Right kidney (tissue), 1 donor: ENCODE data around the gene DISC1.
"Not testable (repeated sequence)": the region's sequence is repeated elsewhere in the genome, so short reads cannot be mapped to it uniquely, and the experiment has no call there.

ENCODE experiments used
- DNase-seq: peaks from one replicate; pipeline ENCODE4 v3.0.0-alpha.2; 2016

Gene DISC1

DNA sequence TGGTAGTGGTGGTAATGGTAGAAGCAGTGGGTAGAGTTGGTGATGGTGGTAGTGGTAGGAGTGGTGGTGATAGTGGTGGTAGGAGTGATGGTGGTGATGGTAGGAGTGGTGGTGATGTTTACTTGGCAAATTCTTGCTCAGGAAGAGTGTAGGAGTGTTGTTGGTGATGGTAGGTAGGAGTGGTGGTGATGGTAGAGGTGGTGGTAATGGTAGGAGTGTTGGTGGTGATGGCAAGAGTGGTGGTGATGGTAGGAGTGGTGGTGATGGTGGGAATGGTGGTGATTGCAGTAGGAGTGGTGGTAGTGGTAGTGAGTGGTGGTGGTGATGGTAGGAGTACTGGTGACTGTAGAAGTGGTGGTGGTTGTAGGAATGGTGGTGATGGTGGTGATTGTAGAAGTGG, 106.5 kb downstream of the DISC1 start:
- no peak for DNase-seq

DNA sequence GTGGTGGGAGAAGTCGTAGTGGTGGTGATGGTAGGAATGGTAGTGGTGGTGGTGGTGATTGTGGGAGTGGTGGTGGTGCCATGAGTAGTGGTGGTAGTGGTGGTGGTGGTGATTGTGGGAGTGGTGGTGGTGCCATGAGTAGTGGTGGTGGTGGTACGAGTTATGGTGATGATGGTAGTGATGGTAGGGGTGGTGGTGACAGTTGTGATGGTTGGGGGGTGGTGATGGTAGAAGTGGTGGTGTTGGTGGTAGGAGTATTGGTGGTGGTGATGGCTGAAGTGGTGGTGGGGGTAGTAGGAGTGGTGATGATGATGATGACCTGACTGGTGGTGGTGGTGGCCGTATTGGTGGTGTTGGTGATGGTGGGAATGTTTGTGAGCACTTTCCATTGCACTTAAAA, 107.1 kb downstream of the DISC1 start:
- no peak for DNase-seq

DNA sequence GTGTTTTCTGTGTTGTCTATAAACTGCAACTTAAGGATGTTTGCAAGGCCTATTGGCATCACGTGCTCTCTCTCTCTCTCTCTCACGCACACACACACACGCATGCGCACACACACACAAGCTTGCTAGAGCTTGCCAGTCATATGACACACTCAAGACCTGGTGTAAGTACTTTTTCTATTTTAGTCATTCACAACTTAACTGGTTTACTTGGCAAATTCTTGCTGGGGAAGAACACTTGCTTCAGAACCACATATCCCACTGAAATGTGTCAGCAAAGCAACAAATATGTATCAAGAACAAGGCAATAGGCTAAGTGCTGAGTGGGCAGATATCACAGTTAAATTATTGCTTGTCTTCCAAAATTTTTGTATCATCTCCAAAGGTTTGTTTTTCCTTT, 107.8 kb downstream of the DISC1 start:
- no peak for DNase-seq

- no peak for DNase-seq
These were observed 108.8 kb downstream of the DISC1 start for GRCh38 chr1:231735411-231735810.

DNA sequence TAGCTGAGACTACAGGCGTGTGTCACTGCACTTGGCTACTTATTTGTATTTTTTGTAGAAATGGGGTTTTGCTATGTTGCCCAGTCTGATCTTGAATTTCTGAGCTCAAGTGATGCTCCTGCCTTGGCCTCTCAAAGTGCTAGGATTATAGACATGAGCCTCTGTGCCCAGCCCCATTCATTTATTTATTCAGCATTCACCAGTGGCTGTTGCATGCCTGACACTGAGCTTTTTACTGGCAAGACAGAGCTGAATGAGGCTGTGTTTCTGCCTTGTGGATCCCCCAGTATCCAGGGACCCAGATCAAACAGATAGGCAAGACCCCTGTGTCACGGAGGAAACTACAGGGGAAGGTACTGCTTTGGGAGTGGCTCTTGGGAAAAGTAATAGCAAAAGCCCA, 109.4 kb downstream of the DISC1 start:
- no peak for DNase-seq

GRCh38 chr1:231736464-231736863, 109.9 kb downstream of the DISC1 start:
- no peak for DNase-seq

DNA sequence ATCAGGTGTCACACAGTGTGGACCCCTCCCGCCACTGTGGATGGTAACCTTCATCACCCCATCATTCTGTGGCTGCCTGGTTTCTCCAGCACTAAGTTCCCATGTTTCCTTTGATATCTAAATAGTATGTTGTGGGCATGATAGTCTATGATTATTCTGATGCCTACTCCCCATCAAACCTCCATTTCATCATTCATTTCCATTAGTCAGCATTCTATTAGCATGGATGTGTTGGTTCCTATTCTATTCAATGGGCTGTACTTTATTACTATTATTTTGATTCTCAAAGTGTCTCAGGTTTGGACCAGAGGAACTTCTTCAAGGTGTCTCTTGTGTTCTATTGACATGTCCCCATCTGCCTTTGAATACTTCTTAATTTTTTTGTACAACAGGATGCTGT, 112.0 kb downstream of the DISC1 start:
- no peak for DNase-seq

GRCh38 chr1:231743966-231744365, 117.4 kb downstream of the DISC1 start:
- no peak for DNase-seq

- DNase-seq = no peak
These were observed 122.3 kb downstream of the DISC1 start for GRCh38 chr1:231748760-231749415.

DNA sequence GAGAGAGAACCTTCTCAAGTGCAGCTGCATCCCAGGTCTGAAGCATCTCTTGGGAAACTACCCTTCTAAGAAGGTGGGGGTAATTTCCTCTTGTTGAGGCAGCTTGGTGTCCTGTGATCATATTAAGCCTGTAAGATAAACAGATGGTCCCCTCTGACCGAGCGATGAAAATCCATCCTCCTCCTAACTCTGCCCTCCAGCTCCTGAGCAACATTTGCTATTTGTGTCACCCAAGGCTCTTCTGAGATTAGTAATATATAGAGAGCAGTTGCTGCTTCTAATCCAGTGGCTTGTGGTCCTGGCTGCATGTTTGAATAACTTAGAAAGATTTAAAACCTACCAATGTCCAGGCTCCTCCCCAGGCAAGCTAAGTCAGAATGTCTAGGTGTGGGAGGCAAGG, 123.7 kb downstream of the DISC1 start:
- no peak for DNase-seq

GRCh38 chr1:231750818-231751362, 124.3 kb downstream of the DISC1 start:
- no peak for DNase-seq

GRCh38 chr1:231751415-231751814, 124.8 kb downstream of the DISC1 start:
- DNase-seq = no peak

- DNase-seq = no peak
These were observed 126.7 kb downstream of the DISC1 start for GRCh38 chr1:231753313-231753712.

DNA sequence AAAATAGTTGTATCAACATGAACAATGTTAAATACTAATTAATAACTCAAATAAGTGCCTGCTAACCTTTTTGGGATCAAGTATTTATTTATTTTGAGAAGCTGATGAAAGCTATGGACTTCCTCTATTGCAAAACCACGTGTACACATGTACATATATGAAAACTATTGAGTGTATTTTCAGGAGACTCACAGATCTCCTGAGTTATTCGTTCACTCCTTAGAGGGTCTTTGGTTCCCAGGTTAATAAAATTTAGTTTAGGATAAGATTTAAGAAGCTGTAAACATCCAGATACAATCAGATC, 130.5 kb downstream of the DISC1 start:
- DNase-seq = no peak

- DNase-seq = no peak
These were observed 131.2 kb downstream of the DISC1 start for GRCh38 chr1:231757759-231758158.

- no peak for DNase-seq
These were observed 134.7 kb downstream of the DISC1 start for GRCh38 chr1:231761252-231761651.

- no peak for DNase-seq
These were observed 135.4 kb downstream of the DISC1 start for GRCh38 chr1:231761747-231762541.

DNA sequence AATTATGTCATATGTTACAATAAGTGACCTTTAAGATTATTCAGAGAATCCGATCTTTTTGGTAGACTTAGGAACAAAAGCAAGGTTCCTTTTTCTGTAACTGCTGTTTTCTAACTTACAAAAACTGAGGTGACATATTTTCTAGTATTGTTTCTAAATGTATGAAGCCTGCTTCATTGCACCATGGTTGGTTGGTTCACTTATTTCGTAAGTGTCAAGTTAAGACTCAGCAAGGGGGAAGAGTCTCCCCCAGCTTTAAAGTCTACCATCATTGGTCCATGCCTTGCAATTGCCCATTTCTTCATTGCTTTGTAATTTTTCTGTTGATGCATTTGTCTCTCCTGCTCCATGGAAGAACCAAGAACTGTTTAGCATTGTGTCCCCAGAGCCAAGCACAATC, 136.9 kb downstream of the DISC1 start:
- DNase-seq = no peak

DNA sequence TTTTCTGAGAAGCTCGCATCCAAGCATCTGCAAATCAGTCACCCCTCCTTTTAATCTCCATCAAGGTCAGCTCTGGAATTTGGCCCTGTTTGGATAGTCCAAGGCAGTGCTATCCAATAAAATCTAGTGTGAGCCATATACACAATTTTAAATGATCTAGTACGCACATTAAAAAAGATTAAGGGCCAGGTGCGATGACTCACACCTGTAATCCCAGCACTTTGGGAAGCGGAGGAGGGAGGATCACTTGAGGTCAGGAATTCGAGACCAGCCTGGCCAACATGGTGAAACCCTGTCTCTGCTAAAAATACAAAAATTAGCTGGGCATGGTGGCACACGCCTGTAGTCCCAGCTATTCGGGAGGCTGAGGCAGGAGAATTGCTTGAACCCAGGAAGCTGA, 139.2 kb downstream of the DISC1 start:
- DNase-seq = not testable (repeated sequence)

- DNase-seq = no peak
These were observed 140.9 kb downstream of the DISC1 start for GRCh38 chr1:231767471-231767870.

GRCh38 chr1:231768416-231768815, 141.8 kb downstream of the DISC1 start:
- no peak for DNase-seq

- no peak for DNase-seq
These were observed 144.1 kb downstream of the DISC1 start for GRCh38 chr1:231770506-231771175.

GRCh38 chr1:231774719-231775335, 148.2 kb downstream of the DISC1 start:
- DNase-seq = no peak
